DLD1 (cell line): ENCODE data around the gene PSEN1.

ENCODE experiments used
- in situ Hi-C: cut with HindIII; loops from 2 replicates; pipeline ENCODE4 v1.10.0; 2017; ENCODE audit warnings: low sequenced_read_pairs

The PSEN1 gene

GRCh38 chr14:73211251-73212040, 75.1 kb downstream of the PSEN1 start:
- in situ Hi-C loops: no loop called here

- in situ Hi-C loops: no loop called here
Measured at GRCh38 chr14:73216030-73216429, 79.7 kb downstream of the PSEN1 start.

GRCh38 chr14:73217411-73217810, 81.1 kb downstream of the PSEN1 start:
- in situ Hi-C loops: no loop called here

- in situ Hi-C loops: no loop called here
Measured at GRCh38 chr14:73220061-73220460, 83.8 kb downstream of the PSEN1 start.

- in situ Hi-C loops: no loop called here
Measured at GRCh38 chr14:73220634-73221033, 84.3 kb downstream of the PSEN1 start.

GRCh38 chr14:73221945-73222344, 85.6 kb downstream of the PSEN1 start:
- in situ Hi-C loops: no loop called here

- in situ Hi-C loops: no loop called here
Measured at GRCh38 chr14:73223049-73223448, 86.7 kb downstream of the PSEN1 start.

GRCh38 chr14:73225496-73225895, 89.2 kb downstream of the PSEN1 start:
- in situ Hi-C loops: no loop called here

GRCh38 chr14:73227812-73228781, 91.8 kb downstream of the PSEN1 start:
- in situ Hi-C loops: no loop called here

- in situ Hi-C loops: loop anchor here (5.0 kb wide), 1 partner anchor 63 kb away; no protein-coding TSS in a partner anchor
Measured at GRCh38 chr14:73230051-73230450, 93.7 kb downstream of the PSEN1 start.

GRCh38 chr14:73231981-73232851, 95.9 kb downstream of the PSEN1 start:
- in situ Hi-C loops: loop anchor here (5.0 kb wide), 1 partner anchor 65 kb away; no protein-coding TSS in a partner anchor

- in situ Hi-C loops: loop anchor here (5.0 kb wide), 1 partner anchor 66 kb away; no protein-coding TSS in a partner anchor
Measured at GRCh38 chr14:73232984-73233383, 96.7 kb downstream of the PSEN1 start.

- in situ Hi-C loops: loop anchor here (5.0 kb wide), 1 partner anchor 66 kb away; no protein-coding TSS in a partner anchor
Measured at GRCh38 chr14:73233564-73233963, 97.3 kb downstream of the PSEN1 start.

GRCh38 chr14:73234029-73234428, 97.7 kb downstream of the PSEN1 start:
- in situ Hi-C loops: loop anchor here (5.0 kb wide), 1 partner anchor 67 kb away; no protein-coding TSS in a partner anchor

GRCh38 chr14:73234586-73235394, 98.5 kb downstream of the PSEN1 start:
- in situ Hi-C loops: loop anchor here (5.0 kb wide), 1 partner anchor 67 kb away; no protein-coding TSS in a partner anchor

GRCh38 chr14:73235531-73236155, 99.3 kb downstream of the PSEN1 start:
- in situ Hi-C loops: no loop called here

- in situ Hi-C loops: no loop called here
Measured at GRCh38 chr14:73236157-73236556, 99.8 kb downstream of the PSEN1 start.

GRCh38 chr14:73236752-73237218, 100.5 kb downstream of the PSEN1 start:
- in situ Hi-C loops: no loop called here

GRCh38 chr14:73237219-73237785, 101.0 kb downstream of the PSEN1 start, which contains the start of gene PAPLN:
TSS of gene PAPLN (plus strand) at chr14:73237506. CDS start at chr14:73239779, 2,273 bp downstream.
- in situ Hi-C loops: no loop called here
